Measurements from ENCODE around the gene ZNF708. TPM values are rescaled to one million over a fixed set of nuclear protein-coding genes. Genes with fewer than 3 reads are reported as not detected.

The ZNF708 gene
- total and polyA plus RNA-seq, 2 of the 8 experiments (the other 6 are each of a cell fraction or from before 2014, with no cell fraction given), result 4.1 to 40.0 TPM

GRCh38 chr19:21317821-21318220, 11.4 kb downstream of the ZNF708 start:
- peaks cover 0 to 16% of the 10 kb centered on the region in 2 experiments for H4K20me1 ChIP-seq (replicated peaks in 1 of 2; ENCODE audit: control insufficient read depth in 1 of 2, insufficient read depth in 2 of 2, low read length in 2 of 2)
- no peak overlapping the region for H3K4ac ChIP-seq (replicated peaks; ENCODE audit: insufficient read length, low read depth, low read length)
- H3K79me2 ChIP-seq (ENCODE audit: control insufficient read depth in 1 of 2, insufficient read depth in 2 of 2, low read length in 2 of 2), result peaks cover 3 to 91% of the 10 kb centered on the region in 2 experiments; a peak in 3 of 4 replicates
- H3K36me3 ChIP-seq (ENCODE audit: control insufficient read depth in 2 of 4, insufficient read depth in 4 of 4, low read length in 3 of 4), result no peaks in the 10 kb centered on the region
- no peak overlapping the region for H3K18ac ChIP-seq (ENCODE audit: extremely low read depth, low read length)
- no peak overlapping the region for H2BK12ac ChIP-seq (ENCODE audit: low read depth, low read length)
- no peak overlapping the region for H2BK20ac ChIP-seq (ENCODE audit: low read length)
- H3K14ac ChIP-seq (ENCODE audit: insufficient read length), result no peak overlapping the region
- DNase-seq (ENCODE audit: low read depth in 1 of 2, low spot score in 2 of 2), result no peak
- no peak overlapping the region for H2BK5ac ChIP-seq (ENCODE audit: low read depth, low read length)
- peaks cover 0 to 7% (median 2%) of the 10 kb centered on the region in 4 experiments; a peak in 3 of 7 replicates for H3K4me1 ChIP-seq (replicated peaks in 1 of 4; ENCODE audit: control insufficient read depth in 3 of 4, insufficient read depth in 4 of 4, low read length in 3 of 4)
- H3K9ac ChIP-seq (replicated peaks in 1 of 4; ENCODE audit: extremely low read depth in 1 of 4, low read depth in 3 of 4, low read length in 3 of 4), result no peak overlapping the region
- no peaks in the 10 kb centered on the region for H3K23me2 ChIP-seq (ENCODE audit: low read depth, low read length)
- no peak overlapping the region for H3K23ac ChIP-seq (ENCODE audit: insufficient read length)
- ChIA-PET CTCF (ENCODE audit: partially characterized antibody) (interaction anchor here (0.6 to 1.9 kb wide), 3 partner anchors 12 to 22 kb away, joined by 3 to 6 read pairs (median 4); no protein-coding TSS in a partner anchor), POLR2A (ENCODE audit: partially characterized antibody) (interaction anchor here (0.7 to 4.6 kb wide), 7 partner anchors 10 to 518 kb away, joined by 3 to 37 read pairs (median 3); partner anchors contain the start of genes ZNF43, ZNF493 and ZNF708)
- H2BK15ac ChIP-seq (ENCODE audit: low read length), result no peak overlapping the region
- H3K4me3 ChIP-seq (ENCODE audit: extremely low read depth in 1 of 4, insufficient read depth in 2 of 4, low read depth in 3 of 4, low read length in 4 of 4), result no peak overlapping the region
- no peak overlapping the region for H4K8ac ChIP-seq (ENCODE audit: extremely low read depth, insufficient read depth, low read length)
- H3K56ac ChIP-seq (replicated peaks; ENCODE audit: insufficient read length, low read depth, low read length), result no peak overlapping the region
- peaks cover 10% of the 10 kb centered on the region for H3K79me1 ChIP-seq (ENCODE audit: low read depth, low read length)
- no peak overlapping the region for H3K27ac ChIP-seq (ENCODE audit: low read depth, low read length)
- no peak overlapping the region for H2BK120ac ChIP-seq (replicated peaks; ENCODE audit: low read depth, low read length)
- no peak overlapping the region for H2AFZ ChIP-seq (ENCODE audit: low read length)
- H3K27me3 ChIP-seq (replicated peaks in 1 of 4; ENCODE audit: control insufficient read depth in 3 of 4, extremely low read depth in 1 of 4, insufficient read depth in 3 of 4, low read length in 3 of 4), result no peaks in the 10 kb centered on the region; a peak in 1 of 7 replicates
- no peak overlapping the region for H3K4me2 ChIP-seq (ENCODE audit: insufficient read depth in 1 of 2, low read depth in 2 of 2, low read length in 2 of 2)
- H4K5ac ChIP-seq (ENCODE audit: insufficient read length, low read depth, low read length), result no peak overlapping the region
- no peak for FAIRE-seq
- H3K9me3 ChIP-seq (ENCODE audit: insufficient read depth in 2 of 2, low read depth in 1 of 2, low read length in 1 of 2), result no peaks in the 10 kb centered on the region
- 82% methylated on average over 1 of the region's 1 CpG; no CpG with 5 or more reads in 1 of the 2 experiments for WGBS, 2 experiments (ENCODE audit: extremely low coverage in 1 of 2, insufficient coverage in 1 of 2, insufficient read length in 1 of 2, insufficient replicate concordance in 2 of 2, low coverage in 1 of 2, low lambda C conversion rate in 2 of 2, missing lambda C conversion rate in 1 of 2)
- no peak overlapping the region for H2AK5ac ChIP-seq (ENCODE audit: low read depth, low read length)
- H4K91ac ChIP-seq (replicated peaks; ENCODE audit: insufficient read length, low read length), result no peak overlapping the region
- TF ChIP-seq RXRA (IDR thresholded peaks at IDR 0.05; ENCODE audit: insufficient read depth, low read depth, low read length), result 0 out of 2 replicates have a peak, but pooled peaks have one; percentile 77
- TF ChIP-seq JUN (IDR thresholded peaks at IDR 0.05; ENCODE audit: low read depth, low read length), result no peak
- TF ChIP-seq TCF12 (IDR thresholded peaks at IDR 0.05; ENCODE audit: low read depth, low read length), result 0 out of 2 replicates have a peak, but pooled peaks have one; percentile 63
- no peak for TF ChIP-seq MAX (IDR thresholded peaks at IDR 0.05)
